WTC11 (cell line): ENCODE data around the gene CCDC15.

Experiments used
- ATF1 ChIP-seq: sonication (generic); formaldehyde crosslinking; IDR thresholded peaks from 2 replicates; pipeline ENCODE4 v1.8.1; 2023; ENCODE audit warnings: mild to moderate bottlenecking, moderate library complexity, missing genetic modification reagents
- GTF2I ChIP-seq: fragments of 250-450 bp; sonication (Bioruptor Pico); conservative IDR thresholded peaks from 2 replicates; pipeline ENCODE4 v1.4.0; 2021; ENCODE audit warnings: mild to moderate bottlenecking
- JUN ChIP-seq: sonication (generic); formaldehyde crosslinking; IDR thresholded peaks from 2 replicates; pipeline ENCODE4 v1.8.0; 2023; ENCODE audit warnings: mild to moderate bottlenecking, missing genetic modification reagents
- NFYB ChIP-seq: sonication (generic); formaldehyde crosslinking; conservative IDR thresholded peaks from 2 replicates; pipeline ENCODE4 v1.8.0; 2022; ENCODE audit warnings: low read depth, missing genetic modification reagents
- SMAD4 ChIP-seq: sonication (generic); formaldehyde crosslinking; IDR thresholded peaks from 2 replicates; pipeline ENCODE4 v1.8.0; 2022; ENCODE audit warnings: mild to moderate bottlenecking, missing genetic modification reagents
- TP53 ChIP-seq: sonication (generic); formaldehyde crosslinking; IDR thresholded peaks from 2 replicates; pipeline ENCODE4 v1.8.1; 2023; ENCODE audit warnings: mild to moderate bottlenecking, missing genetic modification reagents
- ZNF121 ChIP-seq: sonication (generic); formaldehyde crosslinking; IDR thresholded peaks from 2 replicates; pipeline ENCODE4 v1.8.0; 2023; ENCODE audit warnings: missing genetic modification reagents
- ZNF416 ChIP-seq: fragments of 250-450 bp; sonication (Bioruptor Pico); IDR thresholded peaks from 2 replicates; pipeline ENCODE4 v1.9.0; 2021; ENCODE audit warnings: mild to moderate bottlenecking, inconsistent platforms
- TF ChIP-seq, protein P1 (sequence below): fragments of 200-600 bp; IDR thresholded peaks from 2 replicates; pipeline ENCODE4 v1.8.0; 2022; ENCODE audit warnings: antibody characterized with exemption
- TF ChIP-seq, protein P2 (sequence below): sonication (generic); formaldehyde crosslinking; IDR thresholded peaks from 2 replicates; pipeline ENCODE4 v1.8.1; 2023; ENCODE audit warnings: mild to moderate bottlenecking, missing genetic modification reagents
- TF ChIP-seq, protein P3 (sequence below): sonication (generic); formaldehyde crosslinking; IDR thresholded peaks from 2 replicates; pipeline ENCODE4 v1.8.1; 2022; ENCODE audit warnings: low read depth, missing genetic modification reagents, borderline replicate concordance
- TF ChIP-seq, protein P4 (sequence below): sonication (generic); formaldehyde crosslinking; IDR thresholded peaks from 2 replicates; pipeline ENCODE4 v1.8.1; 2022; ENCODE audit warnings: mild to moderate bottlenecking, moderate library complexity, missing genetic modification reagents
- TF ChIP-seq, protein P5 (sequence below): sonication (generic); formaldehyde crosslinking; IDR thresholded peaks from 2 replicates; pipeline ENCODE4 v1.8.1; 2023; ENCODE audit warnings: mild to moderate bottlenecking, missing genetic modification reagents, moderate library complexity
- TF ChIP-seq, protein P6 (sequence below): sonication (generic); formaldehyde crosslinking; IDR thresholded peaks from 2 replicates; pipeline ENCODE4 v1.8.0; 2023; ENCODE audit warnings: missing genetic modification reagents, mild to moderate bottlenecking, borderline replicate concordance

DNA sequence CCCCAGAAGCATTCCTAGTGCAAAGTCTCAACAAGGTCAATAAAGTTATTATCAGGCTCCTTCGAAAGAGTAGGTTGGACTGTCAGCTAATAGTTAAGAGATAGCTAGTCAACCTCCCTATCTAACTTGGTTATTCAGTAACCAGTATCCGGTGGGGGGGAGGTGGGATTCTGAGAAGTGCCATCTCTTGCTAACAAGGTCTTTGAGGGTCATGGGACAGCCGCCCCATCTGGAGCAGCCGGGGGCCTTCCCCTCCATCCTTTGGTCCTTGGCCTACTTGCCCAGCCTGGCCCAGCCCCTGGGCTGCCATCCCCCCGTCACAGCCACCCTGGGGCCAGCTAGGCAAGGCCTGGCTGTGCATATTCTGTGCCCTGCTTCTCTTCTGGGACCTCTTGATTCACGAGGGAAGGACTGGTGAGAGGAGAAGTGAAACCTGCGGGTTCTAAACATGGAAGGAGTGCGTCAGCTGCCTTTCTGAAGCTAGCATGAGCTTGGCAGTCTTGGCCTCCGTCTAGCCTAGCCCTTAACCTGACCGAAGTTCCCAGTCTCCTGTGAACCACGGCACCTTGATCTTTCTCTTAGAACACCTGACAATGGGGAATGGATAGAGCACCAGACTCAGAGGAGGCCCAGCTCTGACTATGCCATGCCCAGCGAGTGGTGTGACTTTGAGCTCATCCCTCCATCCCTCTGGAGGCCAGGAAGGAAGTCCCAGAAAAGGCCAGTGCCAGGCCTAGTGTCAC is 118.4 kb downstream of the CCDC15 start:
- TF ChIP-seq, protein P1, sequence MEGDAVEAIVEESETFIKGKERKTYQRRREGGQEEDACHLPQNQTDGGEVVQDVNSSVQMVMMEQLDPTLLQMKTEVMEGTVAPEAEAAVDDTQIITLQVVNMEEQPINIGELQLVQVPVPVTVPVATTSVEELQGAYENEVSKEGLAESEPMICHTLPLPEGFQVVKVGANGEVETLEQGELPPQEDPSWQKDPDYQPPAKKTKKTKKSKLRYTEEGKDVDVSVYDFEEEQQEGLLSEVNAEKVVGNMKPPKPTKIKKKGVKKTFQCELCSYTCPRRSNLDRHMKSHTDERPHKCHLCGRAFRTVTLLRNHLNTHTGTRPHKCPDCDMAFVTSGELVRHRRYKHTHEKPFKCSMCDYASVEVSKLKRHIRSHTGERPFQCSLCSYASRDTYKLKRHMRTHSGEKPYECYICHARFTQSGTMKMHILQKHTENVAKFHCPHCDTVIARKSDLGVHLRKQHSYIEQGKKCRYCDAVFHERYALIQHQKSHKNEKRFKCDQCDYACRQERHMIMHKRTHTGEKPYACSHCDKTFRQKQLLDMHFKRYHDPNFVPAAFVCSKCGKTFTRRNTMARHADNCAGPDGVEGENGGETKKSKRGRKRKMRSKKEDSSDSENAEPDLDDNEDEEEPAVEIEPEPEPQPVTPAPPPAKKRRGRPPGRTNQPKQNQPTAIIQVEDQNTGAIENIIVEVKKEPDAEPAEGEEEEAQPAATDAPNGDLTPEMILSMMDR = no peak
- TF ChIP-seq, protein P2, sequence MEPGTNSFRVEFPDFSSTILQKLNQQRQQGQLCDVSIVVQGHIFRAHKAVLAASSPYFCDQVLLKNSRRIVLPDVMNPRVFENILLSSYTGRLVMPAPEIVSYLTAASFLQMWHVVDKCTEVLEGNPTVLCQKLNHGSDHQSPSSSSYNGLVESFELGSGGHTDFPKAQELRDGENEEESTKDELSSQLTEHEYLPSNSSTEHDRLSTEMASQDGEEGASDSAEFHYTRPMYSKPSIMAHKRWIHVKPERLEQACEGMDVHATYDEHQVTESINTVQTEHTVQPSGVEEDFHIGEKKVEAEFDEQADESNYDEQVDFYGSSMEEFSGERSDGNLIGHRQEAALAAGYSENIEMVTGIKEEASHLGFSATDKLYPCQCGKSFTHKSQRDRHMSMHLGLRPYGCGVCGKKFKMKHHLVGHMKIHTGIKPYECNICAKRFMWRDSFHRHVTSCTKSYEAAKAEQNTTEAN (CRISPR knock-in tag) = no peak
- TF ChIP-seq ATF1 (CRISPR knock-in tag) (no peak), GTF2I (CRISPR knock-in tag) (no peak), NFYB (no peak), ZNF121 (CRISPR knock-in tag) (no peak), TP53 (no peak), ZNF416 (CRISPR knock-in tag) (no peak), JUN (CRISPR knock-in tag) (no peak), SMAD4 (CRISPR knock-in tag) (no peak)
- TF ChIP-seq, protein P3, sequence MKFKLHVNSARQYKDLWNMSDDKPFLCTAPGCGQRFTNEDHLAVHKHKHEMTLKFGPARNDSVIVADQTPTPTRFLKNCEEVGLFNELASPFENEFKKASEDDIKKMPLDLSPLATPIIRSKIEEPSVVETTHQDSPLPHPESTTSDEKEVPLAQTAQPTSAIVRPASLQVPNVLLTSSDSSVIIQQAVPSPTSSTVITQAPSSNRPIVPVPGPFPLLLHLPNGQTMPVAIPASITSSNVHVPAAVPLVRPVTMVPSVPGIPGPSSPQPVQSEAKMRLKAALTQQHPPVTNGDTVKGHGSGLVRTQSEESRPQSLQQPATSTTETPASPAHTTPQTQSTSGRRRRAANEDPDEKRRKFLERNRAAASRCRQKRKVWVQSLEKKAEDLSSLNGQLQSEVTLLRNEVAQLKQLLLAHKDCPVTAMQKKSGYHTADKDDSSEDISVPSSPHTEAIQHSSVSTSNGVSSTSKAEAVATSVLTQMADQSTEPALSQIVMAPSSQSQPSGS = no peak
- TF ChIP-seq, protein P4, sequence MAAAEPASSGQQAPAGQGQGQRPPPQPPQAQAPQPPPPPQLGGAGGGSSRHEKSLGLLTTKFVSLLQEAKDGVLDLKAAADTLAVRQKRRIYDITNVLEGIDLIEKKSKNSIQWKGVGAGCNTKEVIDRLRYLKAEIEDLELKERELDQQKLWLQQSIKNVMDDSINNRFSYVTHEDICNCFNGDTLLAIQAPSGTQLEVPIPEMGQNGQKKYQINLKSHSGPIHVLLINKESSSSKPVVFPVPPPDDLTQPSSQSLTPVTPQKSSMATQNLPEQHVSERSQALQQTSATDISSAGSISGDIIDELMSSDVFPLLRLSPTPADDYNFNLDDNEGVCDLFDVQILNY (CRISPR knock-in tag) = no peak
- TF ChIP-seq, protein P5, sequence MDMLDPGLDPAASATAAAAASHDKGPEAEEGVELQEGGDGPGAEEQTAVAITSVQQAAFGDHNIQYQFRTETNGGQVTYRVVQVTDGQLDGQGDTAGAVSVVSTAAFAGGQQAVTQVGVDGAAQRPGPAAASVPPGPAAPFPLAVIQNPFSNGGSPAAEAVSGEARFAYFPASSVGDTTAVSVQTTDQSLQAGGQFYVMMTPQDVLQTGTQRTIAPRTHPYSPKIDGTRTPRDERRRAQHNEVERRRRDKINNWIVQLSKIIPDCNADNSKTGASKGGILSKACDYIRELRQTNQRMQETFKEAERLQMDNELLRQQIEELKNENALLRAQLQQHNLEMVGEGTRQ = no peak
- TF ChIP-seq, protein P6, sequence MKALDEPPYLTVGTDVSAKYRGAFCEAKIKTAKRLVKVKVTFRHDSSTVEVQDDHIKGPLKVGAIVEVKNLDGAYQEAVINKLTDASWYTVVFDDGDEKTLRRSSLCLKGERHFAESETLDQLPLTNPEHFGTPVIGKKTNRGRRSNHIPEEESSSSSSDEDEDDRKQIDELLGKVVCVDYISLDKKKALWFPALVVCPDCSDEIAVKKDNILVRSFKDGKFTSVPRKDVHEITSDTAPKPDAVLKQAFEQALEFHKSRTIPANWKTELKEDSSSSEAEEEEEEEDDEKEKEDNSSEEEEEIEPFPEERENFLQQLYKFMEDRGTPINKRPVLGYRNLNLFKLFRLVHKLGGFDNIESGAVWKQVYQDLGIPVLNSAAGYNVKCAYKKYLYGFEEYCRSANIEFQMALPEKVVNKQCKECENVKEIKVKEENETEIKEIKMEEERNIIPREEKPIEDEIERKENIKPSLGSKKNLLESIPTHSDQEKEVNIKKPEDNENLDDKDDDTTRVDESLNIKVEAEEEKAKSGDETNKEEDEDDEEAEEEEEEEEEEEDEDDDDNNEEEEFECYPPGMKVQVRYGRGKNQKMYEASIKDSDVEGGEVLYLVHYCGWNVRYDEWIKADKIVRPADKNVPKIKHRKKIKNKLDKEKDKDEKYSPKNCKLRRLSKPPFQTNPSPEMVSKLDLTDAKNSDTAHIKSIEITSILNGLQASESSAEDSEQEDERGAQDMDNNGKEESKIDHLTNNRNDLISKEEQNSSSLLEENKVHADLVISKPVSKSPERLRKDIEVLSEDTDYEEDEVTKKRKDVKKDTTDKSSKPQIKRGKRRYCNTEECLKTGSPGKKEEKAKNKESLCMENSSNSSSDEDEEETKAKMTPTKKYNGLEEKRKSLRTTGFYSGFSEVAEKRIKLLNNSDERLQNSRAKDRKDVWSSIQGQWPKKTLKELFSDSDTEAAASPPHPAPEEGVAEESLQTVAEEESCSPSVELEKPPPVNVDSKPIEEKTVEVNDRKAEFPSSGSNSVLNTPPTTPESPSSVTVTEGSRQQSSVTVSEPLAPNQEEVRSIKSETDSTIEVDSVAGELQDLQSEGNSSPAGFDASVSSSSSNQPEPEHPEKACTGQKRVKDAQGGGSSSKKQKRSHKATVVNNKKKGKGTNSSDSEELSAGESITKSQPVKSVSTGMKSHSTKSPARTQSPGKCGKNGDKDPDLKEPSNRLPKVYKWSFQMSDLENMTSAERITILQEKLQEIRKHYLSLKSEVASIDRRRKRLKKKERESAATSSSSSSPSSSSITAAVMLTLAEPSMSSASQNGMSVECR (CRISPR knock-in tag) = no peak
